Psoas muscle (tissue), 8 donors: ENCODE results near the gene KCNJ4. TPM values are rescaled to one million over a fixed set of nuclear protein-coding genes. Genes with fewer than 3 reads are reported as not detected.

Experiments
- ATAC-seq, 4 donors: fragments of 200-7000 bp; cut with Tn5 transposase; one replicate each; pipeline ENCODE4 v1.9.1; 2020; ENCODE audit warnings: moderate library complexity in 3 of 4, mild to moderate bottlenecking in 2 of 4
- DNase-seq, 2 donors: peaks; one replicate each; pipeline ENCODE4 v3.0.0-alpha.2; 2020
- H3K27ac ChIP-seq: fragments of 200-600 bp; one replicate; pipeline ENCODE4 v1.8.0; 2022
- H3K27me3 ChIP-seq, 3 donors: fragments of 200-600 bp in 1 of 3; one replicate each; pipeline versions ENCODE4 v1.6.1 to v1.8.0; 2013 to 2022; ENCODE audit warnings: low read length in 2 of 3, mild to moderate bottlenecking in 2 of 3, moderate library complexity in 1 of 3; ENCODE audit not compliant: insufficient read depth in 3 of 3
- H3K36me3 ChIP-seq, 2 donors: fragments of 200-600 bp in 1 of 2; one replicate each; pipeline versions ENCODE4 v1.6.1 to v1.8.0; 2013 to 2022; ENCODE audit warnings: low read depth in 1 of 2, mild to moderate bottlenecking in 1 of 2, moderate library complexity in 1 of 2; ENCODE audit not compliant: insufficient read depth in 1 of 2
- H3K4me1 ChIP-seq: fragments of 200-600 bp; one replicate; pipeline ENCODE4 v1.8.0; 2022
- H3K4me3 ChIP-seq: fragments of 200-600 bp; one replicate; pipeline ENCODE4 v1.8.0; 2022; ENCODE audit warnings: mild to moderate bottlenecking
- H3K9me3 ChIP-seq: fragments of 200-600 bp; one replicate; pipeline ENCODE4 v1.8.0; 2022
- CTCF ChIP-seq: fragments of 200-600 bp; IDR thresholded peaks from one replicate; pipeline ENCODE4 v1.8.0; 2022; ENCODE audit warnings: antibody characterized with exemption
- WGBS, 3 donors: extraction: QIAGEN DNeasy Blood & Tissue Kit; methylation state at CpG; one replicate each; pipeline versions ENCODE4 v1.1.6 to v1.1.7; 2013; 5-methylcytosine and 5-hydroxymethylcytosine counted together
- intact Hi-C, 2 donors: fragments of 100-400 bp; cut with DNase I; formaldehyde crosslinking; loops; one replicate each; pipeline versions ENCODE4 v1.11.0 to v1.14.2; 2022
- polyA plus RNA-seq, 3 donors: library from polyadenylated mRNA; stranded (reverse); fragments of 200-250 nt; gene quantifications; one replicate each; pipeline ENCODE4 v1.2.3, GENCODE V29; 2013
- total RNA-seq, 4 donors: library from RNA; stranded (reverse); fragmentation: NEBNext Ultra II Directional in 2 of 4; extraction: Animal tissue kit (Norgen Biotek cat#: 25700) in 2 of 4; gene quantifications; one replicate each; pipeline versions ENCODE4 v1.2.1 to v1.2.4, GENCODE V29; 2021 to 2023
- donor health status: healthy with polysubstance abuse.
- donor health status: DM: no; HTN: no; CAD: no; lungs with moderate emphysema.
- donor health status: Bipolar disorder and iron deficiency.
- donor health status: healthy.
- donor health status: DM: yes; HTN: yes; CAD: no.
- donor health status: DM: no; HTN: no; CAD: no.
- donor health status: DM: no; HTN: no; CAD: no.
- donor health status: DM: yes; HTN: yes; CAD: no.

KCNJ4 gene
- total and polyA plus RNA-seq, 7 donors: 0.01 TPM; not detected in 6

- WGBS, 3 donors: 88 to 93% (median 90%) methylated on average over 12 of the region's 12 CpGs
- TF ChIP-seq CTCF: no peak
- Histone ChIP-seq H3K9me3 (no peaks in the 10 kb centered on the region), H3K27me3 (no peaks in the 10 kb centered on the region), H3K4me1 (peaks cover 11% of the 10 kb centered on the region), H3K36me3 (peaks cover 31 to 100% of the 10 kb centered on the region in 2 donors), H3K27ac (no peak overlapping the region), H3K4me3 (no peak overlapping the region)
- intact Hi-C loops: no loop called here
- peak in 2 of 4 donors; percentile 16 to 22 for ATAC-seq
- DNase-seq: no peak
These were observed 39.9 kb upstream of the KCNJ4 start for GRCh38 chr22:38494939-38495338.

GRCh38 chr22:38494498-38494897, 39.5 kb upstream of the KCNJ4 start:
- 41 to 62% (median 49%) methylated on average over 2 of the region's 2 CpGs for WGBS, 3 donors
- DNase-seq: no peak
- Histone ChIP-seq H3K27me3 (no peaks in the 10 kb centered on the region), H3K4me3 (no peak overlapping the region), H3K36me3 (peaks cover 34 to 100% of the 10 kb centered on the region in 2 donors), H3K9me3 (no peaks in the 10 kb centered on the region), H3K4me1 (peaks cover 10% of the 10 kb centered on the region), H3K27ac (no peak overlapping the region)
- ATAC-seq: no peak
- intact Hi-C loops: no loop called here
- no peak for TF ChIP-seq CTCF

- DNase-seq (no peak), ATAC-seq (no peak)
- Histone ChIP-seq H3K27ac (peak overlapping the region; percentile 20), H3K4me1 (peaks cover 14% of the 10 kb centered on the region), H3K9me3 (no peaks in the 10 kb centered on the region), H3K27me3 (no peaks in the 10 kb centered on the region), H3K4me3 (no peak overlapping the region), H3K36me3 (peaks cover 33 to 100% of the 10 kb centered on the region in 2 donors)
- intact Hi-C loops: no loop called here
- 73 to 77% (median 75%) methylated on average over 5 of the region's 5 CpGs for WGBS, 3 donors
- no peak for TF ChIP-seq CTCF
These were observed 36.8 kb upstream of the KCNJ4 start for GRCh38 chr22:38491707-38492348.

GRCh38 chr22:38490915-38491314, 35.9 kb upstream of the KCNJ4 start:
- ATAC-seq (peak; percentile 38 to 54 (median 46)), DNase-seq (peak in 1 of 2 donors; percentile 37)
- 55 to 58% (median 57%) methylated on average over 1 of the region's 1 CpG for whole genome bisulfite sequencing, 3 donors
- no peaks in the 10 kb centered on the region for H3K9me3 ChIP-seq
- H3K4me1 ChIP-seq: peaks cover 15% of the 10 kb centered on the region
- H3K4me3 ChIP-seq: no peak overlapping the region
- H3K27ac ChIP-seq: peak overlapping the region; percentile 48
- H3K27me3 ChIP-seq: no peaks in the 10 kb centered on the region
- peaks cover 40 to 100% of the 10 kb centered on the region in 2 donors for H3K36me3 ChIP-seq
- intact Hi-C loops: no loop called here
- TF ChIP-seq CTCF: no peak

GRCh38 chr22:38490475-38490874, 35.5 kb upstream of the KCNJ4 start:
- intact Hi-C loops: no loop called here
- TF ChIP-seq CTCF: no peak
- Histone ChIP-seq H3K4me3 (no peak overlapping the region), H3K27me3 (no peaks in the 10 kb centered on the region), H3K36me3 (peaks cover 39 to 100% of the 10 kb centered on the region in 2 donors), H3K4me1 (peaks cover 18% of the 10 kb centered on the region), H3K27ac (peak overlapping the region; percentile 48), H3K9me3 (no peaks in the 10 kb centered on the region)
- DNase-seq: no peak
- WGBS, 3 donors: 65 to 78% (median 70%) methylated on average over 2 of the region's 2 CpGs
- ATAC-seq: no peak
